GM12875 (cell line): ENCODE results near the gene BEST1.

Source experiments
- H3K4me3 ChIP-seq: one replicate; pipeline ENCODE4 v1.5.1; 2011; ENCODE audit warnings: low read depth, low read length, control low read depth
- TF ChIP-seq, protein P1 (sequence below): IDR thresholded peaks from 2 replicates; pipeline ENCODE4 v1.5.1; 2011; ENCODE audit warnings: low read depth, mild to moderate bottlenecking, control low read depth, inconsistent platforms, low read length, moderate library complexity, borderline replicate concordance; ENCODE audit not compliant: insufficient read depth

BEST1 gene

GRCh38 chr11:61956191-61957020, 6.3 kb downstream of the BEST1 start:
- no peak overlapping the region for H3K4me3 ChIP-seq
- TF ChIP-seq, protein P1, sequence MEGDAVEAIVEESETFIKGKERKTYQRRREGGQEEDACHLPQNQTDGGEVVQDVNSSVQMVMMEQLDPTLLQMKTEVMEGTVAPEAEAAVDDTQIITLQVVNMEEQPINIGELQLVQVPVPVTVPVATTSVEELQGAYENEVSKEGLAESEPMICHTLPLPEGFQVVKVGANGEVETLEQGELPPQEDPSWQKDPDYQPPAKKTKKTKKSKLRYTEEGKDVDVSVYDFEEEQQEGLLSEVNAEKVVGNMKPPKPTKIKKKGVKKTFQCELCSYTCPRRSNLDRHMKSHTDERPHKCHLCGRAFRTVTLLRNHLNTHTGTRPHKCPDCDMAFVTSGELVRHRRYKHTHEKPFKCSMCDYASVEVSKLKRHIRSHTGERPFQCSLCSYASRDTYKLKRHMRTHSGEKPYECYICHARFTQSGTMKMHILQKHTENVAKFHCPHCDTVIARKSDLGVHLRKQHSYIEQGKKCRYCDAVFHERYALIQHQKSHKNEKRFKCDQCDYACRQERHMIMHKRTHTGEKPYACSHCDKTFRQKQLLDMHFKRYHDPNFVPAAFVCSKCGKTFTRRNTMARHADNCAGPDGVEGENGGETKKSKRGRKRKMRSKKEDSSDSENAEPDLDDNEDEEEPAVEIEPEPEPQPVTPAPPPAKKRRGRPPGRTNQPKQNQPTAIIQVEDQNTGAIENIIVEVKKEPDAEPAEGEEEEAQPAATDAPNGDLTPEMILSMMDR = no peak

DNA sequence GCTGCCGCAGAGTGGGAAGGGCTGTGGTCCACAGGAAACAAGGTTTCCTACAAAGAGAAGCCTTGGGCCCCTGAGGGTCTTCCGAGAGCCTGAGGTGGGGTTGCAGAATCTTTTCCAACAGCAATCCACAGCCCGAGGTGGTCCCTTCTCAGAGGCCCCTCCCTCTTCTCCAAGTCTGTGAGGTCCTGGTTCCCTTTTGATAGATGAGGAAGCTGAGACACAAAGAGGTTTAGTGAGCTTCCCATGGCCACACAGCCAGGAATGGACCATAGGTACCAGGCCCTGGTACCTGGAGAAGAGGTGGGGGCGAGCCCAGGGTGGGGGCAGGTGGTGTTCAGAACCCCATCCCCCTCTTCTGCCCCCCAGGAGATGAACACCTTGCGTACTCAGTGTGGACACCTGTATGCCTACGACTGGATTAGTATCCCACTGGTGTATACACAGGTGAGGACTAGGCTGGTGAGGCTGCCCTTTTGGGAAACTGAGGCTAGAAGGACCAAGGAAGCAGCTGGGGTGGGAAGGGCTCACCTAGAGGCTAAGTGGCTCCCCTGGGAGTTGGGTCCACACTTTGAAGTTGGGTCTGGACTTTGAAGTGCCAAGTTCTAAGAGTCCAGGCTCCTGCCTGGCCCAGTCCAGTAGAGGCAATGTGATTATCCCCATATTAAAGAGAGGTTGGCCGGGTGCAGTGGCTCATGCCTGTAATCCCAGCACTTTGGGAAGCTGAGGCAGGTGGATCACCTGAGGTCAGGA, 7.0 kb downstream of the BEST1 start:
- H3K4me3 ChIP-seq = no peak overlapping the region
- TF ChIP-seq, protein P1 = no peak

DNA sequence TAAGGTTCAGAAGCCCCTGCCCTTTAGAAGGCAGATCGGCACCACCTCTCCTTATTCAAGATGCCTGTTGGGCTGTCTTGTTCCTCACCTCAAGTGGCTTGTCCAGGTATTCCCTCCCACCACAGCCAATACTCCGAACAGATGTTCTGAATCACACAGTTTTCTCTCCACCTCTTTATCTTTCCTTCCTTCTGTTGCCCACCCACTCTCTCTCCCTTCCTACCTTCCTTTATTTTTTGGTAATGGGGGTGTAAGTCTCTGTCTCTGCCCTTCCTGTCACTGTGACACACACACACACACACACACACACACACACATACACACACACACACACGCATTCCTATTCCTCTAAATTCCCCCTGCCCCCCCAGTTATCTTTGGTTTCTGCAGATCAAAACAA, 8.4 kb downstream of the BEST1 start:
- no peak overlapping the region for H3K4me3 ChIP-seq
- TF ChIP-seq, protein P1 = no peak

- TF ChIP-seq, protein P1 = no peak
- H3K4me3 ChIP-seq = no peak overlapping the region
Observed at GRCh38 chr11:61959114-61959513, 9.0 kb downstream of the BEST1 start.

DNA sequence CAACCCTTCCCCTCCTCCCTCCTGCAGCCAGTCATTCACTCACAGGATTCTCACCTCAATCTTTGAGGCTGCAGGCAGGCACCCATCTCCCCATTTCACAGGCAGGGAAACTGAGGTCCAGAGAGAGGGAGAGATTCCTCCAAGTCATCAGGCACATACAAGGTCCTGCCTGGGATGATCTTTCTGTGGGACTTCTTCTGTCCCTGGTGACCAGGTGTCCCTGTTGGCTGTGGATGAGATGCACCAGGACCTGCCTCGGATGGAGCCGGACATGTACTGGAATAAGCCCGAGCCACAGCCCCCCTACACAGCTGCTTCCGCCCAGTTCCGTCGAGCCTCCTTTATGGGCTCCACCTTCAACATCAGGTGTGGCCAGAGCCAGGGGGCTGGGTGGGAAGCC, 9.5 kb downstream of the BEST1 start:
- TF ChIP-seq, protein P1 = no peak

DNA sequence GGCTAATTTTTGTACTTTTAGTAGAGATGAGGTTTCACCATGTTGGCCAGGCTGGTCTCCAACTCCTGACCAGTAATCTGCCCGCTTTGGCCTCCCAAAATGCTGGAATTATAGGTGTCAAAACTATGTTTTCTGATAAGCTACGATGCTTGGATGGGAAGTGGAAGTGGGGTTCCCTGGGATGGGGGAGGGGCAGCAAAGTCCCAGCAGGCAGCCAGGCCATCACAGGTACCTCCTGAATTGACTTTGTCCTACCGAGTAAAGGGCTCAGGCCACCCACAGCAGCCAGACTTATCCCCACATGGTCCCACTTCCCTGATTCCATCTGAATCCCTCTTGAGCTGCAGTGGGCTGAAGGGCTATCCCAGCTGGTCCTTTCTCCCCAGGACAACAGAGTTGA, 10.4 kb downstream of the BEST1 start:
- H3K4me3 ChIP-seq = no peak overlapping the region
- TF ChIP-seq, protein P1 = no peak

More for the DNA sequence above, 9.5 kb downstream of the BEST1 start:
- no peak overlapping the region for H3K4me3 ChIP-seq

DNA sequence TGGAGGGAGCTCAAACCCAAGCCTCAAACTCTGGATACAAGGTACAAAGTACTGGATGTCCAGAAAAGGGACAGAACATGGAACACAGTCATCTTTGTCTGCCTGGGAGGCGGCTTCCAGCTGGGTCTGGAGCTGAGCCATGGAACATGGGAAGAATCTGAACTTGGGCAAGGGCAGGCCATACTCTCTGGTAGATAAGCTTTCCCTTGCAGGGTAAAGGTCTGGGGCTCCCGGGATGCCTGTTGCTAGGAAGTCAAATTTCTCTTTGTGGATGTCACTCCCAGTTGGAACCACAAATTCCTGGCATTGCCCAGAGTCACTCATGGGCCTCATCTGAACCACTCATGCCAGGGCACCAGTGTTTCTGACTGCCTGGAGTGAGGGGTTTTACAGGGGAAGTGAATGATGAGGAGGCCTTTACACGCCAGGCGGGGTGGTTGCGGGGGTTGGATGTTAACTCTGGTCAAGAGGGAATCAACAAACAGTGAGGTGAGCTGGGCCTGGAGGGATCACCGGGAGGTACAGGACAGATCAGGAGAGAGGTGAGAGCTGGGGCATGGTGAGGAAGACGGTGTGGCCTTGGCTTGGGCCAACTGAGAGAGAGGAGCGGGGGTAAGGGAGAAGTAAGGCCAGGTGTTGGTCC, 11.5 kb downstream of the BEST1 start:
- H3K4me3 ChIP-seq = no peak overlapping the region
- TF ChIP-seq, protein P1 = no peak
